Measurements from ENCODE around the gene LIPC. TPM values are rescaled to one million over a fixed set of nuclear protein-coding genes. Genes with fewer than 3 reads are reported as not detected.

Gene LIPC
- total and polyA plus RNA-seq, 12 donors, result 0.22 to 1.3 (median 0.42) TPM; not detected in 1

DNA sequence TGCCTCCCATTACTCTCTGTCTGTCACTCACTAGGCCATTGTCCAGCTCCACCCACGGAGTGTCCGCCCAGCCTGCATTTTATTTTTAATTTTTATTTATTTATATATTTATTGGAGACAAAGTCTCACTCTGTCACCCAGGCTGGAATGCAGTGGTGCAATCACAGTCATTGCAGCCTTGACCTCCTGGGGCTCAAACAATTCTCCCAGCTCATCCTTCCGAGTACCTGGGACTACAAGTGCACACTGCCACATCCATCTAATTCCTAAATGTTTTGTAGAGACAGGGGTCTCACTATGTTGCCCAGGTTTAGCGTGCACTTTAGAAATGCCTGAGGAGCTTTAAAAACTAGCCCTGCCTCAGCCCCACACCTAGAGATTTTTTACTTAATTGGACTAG is 141.5 kb downstream of the LIPC start:
- intact Hi-C loops (cut with DNase I), result no loop called here
- TF ChIP-seq, protein P1, sequence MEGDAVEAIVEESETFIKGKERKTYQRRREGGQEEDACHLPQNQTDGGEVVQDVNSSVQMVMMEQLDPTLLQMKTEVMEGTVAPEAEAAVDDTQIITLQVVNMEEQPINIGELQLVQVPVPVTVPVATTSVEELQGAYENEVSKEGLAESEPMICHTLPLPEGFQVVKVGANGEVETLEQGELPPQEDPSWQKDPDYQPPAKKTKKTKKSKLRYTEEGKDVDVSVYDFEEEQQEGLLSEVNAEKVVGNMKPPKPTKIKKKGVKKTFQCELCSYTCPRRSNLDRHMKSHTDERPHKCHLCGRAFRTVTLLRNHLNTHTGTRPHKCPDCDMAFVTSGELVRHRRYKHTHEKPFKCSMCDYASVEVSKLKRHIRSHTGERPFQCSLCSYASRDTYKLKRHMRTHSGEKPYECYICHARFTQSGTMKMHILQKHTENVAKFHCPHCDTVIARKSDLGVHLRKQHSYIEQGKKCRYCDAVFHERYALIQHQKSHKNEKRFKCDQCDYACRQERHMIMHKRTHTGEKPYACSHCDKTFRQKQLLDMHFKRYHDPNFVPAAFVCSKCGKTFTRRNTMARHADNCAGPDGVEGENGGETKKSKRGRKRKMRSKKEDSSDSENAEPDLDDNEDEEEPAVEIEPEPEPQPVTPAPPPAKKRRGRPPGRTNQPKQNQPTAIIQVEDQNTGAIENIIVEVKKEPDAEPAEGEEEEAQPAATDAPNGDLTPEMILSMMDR (IDR thresholded peaks at IDR 0.05), result no peak
- DNase-seq, result no peak
- Histone ChIP-seq H3K4me3 (no peak overlapping the region), H3K27me3 (no peaks in the 10 kb centered on the region), H3K27ac (no peak overlapping the region), H3K36me3 (no peaks in the 10 kb centered on the region), H3K4me1 (peaks cover 0 to under 1% (median 0%) of the 10 kb centered on the region in 9 donors), H3K9me3 (peaks cover 0 to 10% (median 4%) of the 10 kb centered on the region in 11 donors)
- 90 to 93% methylated on average over 4 of the region's 4 CpGs for whole genome bisulfite sequencing, 2 donors
- no peak for ATAC-seq

DNA sequence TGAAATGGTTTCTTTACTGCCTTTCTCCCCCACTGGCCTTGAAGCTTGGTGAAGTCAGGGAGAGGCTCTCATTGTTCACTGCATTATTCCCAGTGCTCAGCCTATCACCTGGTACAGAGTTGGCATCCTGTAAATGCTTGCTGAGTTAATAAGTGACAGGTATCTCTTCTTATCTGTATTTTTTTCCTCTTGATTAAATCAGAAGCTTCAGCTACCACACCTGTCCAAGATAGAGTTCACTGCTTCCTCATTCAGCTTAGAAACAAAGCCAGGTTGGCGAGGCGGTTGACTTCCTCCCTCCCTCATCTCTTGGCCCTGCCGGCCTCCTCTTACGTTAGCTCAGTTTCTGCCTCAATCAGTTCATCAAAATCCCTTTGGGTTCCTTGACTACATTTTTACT is 142.8 kb downstream of the LIPC start:
- intact Hi-C loops (cut with DNase I), result no loop called here
- no peak overlapping the region for H3K4me3 ChIP-seq
- WGBS, 2 donors, result 85 to 87% methylated on average over 4 of the region's 4 CpGs

DNA sequence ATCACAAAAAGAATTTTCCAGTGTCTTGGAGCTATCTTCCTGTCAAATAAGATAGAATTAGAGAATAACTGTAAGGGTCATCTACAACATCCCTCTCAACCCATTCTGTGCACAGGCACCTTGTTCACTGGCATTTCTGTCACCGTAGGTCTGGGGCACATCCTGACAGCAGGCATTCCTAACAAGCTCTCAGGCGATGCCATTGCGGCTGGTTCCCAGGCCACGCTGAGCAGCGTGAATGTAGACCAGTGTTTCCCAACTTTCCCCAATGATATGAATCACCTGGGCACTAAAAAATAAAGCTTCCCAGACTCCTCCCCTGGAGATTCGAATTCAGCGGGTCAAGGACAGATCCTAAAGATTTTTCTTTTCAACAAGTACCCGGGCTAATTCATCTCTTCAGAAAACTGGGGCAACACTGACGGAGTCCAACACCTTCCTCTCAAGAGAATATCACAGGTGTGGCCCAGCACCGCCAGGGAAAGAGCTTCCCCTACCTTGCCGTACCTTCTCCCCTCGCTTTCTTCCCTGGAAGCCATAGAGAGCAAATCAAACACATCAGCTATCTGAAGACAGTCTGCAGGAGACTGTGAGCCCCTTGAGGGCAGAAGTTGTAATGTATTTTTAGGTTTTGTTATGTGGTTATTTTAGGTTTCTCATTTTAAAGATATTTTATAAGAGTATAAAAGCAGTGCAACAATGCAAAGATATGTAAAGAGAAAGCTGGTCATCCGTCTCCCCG is 143.4 kb downstream of the LIPC start:
- DNase-seq (no peak), ATAC-seq (no peak)
- H3K9me3 ChIP-seq, result no peaks in the 10 kb centered on the region
- no peak overlapping the region for H3K27ac ChIP-seq
- H3K27me3 ChIP-seq, result no peaks in the 10 kb centered on the region
- intact Hi-C loops (cut with DNase I), result no loop called here
- WGBS, 2 donors, result 91 to 95% methylated on average over 14 of the region's 14 CpGs
- no peaks in the 10 kb centered on the region for H3K4me1 ChIP-seq
- no peak overlapping the region for H3K4me3 ChIP-seq
- H3K36me3 ChIP-seq, result no peaks in the 10 kb centered on the region
- TF ChIP-seq, protein P1 (IDR thresholded peaks at IDR 0.05), result no peak

More for the DNA sequence above, 142.8 kb downstream of the LIPC start:
- Histone ChIP-seq H3K36me3 (no peaks in the 10 kb centered on the region), H3K4me1 (no peaks in the 10 kb centered on the region), H3K9me3 (peaks cover 0 to 3% (median under 1%) of the 10 kb centered on the region in 11 donors), H3K27me3 (no peaks in the 10 kb centered on the region), H3K27ac (no peak overlapping the region)
- TF ChIP-seq, protein P1 (IDR thresholded peaks at IDR 0.05), result no peak
- no peak for ATAC-seq
- no peak for DNase-seq

GRCh38 chr15:58576657-58577056 is 144.9 kb downstream of the LIPC start:
- Histone ChIP-seq H3K9me3 (no peaks in the 10 kb centered on the region), H3K4me3 (no peak overlapping the region), H3K27ac (no peak overlapping the region), H3K36me3 (no peaks in the 10 kb centered on the region), H3K27me3 (no peaks in the 10 kb centered on the region), H3K4me1 (no peaks in the 10 kb centered on the region)
- TF ChIP-seq, protein P1 (IDR thresholded peaks at IDR 0.05), result no peak
- intact Hi-C loops (cut with DNase I), result no loop called here
- no peak for DNase-seq
- no peak for ATAC-seq

Data from heart right ventricle (tissue), 16 donors.